OCI-LY7 (cell line): Measurements from ENCODE around the gene PCSK7. TPM values are rescaled to one million over a fixed set of nuclear protein-coding genes. Genes with fewer than 3 reads are reported as not detected.

Experiments
- BruUV-seq: library from RNA; stranded (reverse); fragments of 400-500 nt; replicated peaks from 2 replicates; lab custom pipeline; 2021; lab: Mats Ljungman, UMichigan
- CTCF ChIA-PET: fragments of 300-600 bp; sonication (Branson Sonifier 250); formaldehyde crosslinking; loops from one replicate; lab custom pipeline; 2022; ENCODE audit warnings: antibody characterized with exemption; ENCODE audit not compliant: unreplicated experiment; lab: Charles Lee
- POLR2A ChIA-PET: fragments of 300-600 bp; sonication (Branson Sonifier 250); formaldehyde crosslinking; loops from one replicate; lab custom pipeline; 2022; ENCODE audit warnings: antibody characterized with exemption; lab: Charles Lee
- DNase-seq: peaks from one replicate; pipeline ENCODE4 v3.0.0-alpha.2; 2015; ENCODE audit warnings: low spot score
- H2AFZ ChIP-seq: fragments of 200-600 bp; sonication (generic), shearing (Covaris generic); 2 replicates; pipeline ENCODE4 v1.6.1; 2014; ENCODE audit warnings: mild to moderate bottlenecking, antibody characterized with exemption, low read length, moderate library complexity
- H3K27ac ChIP-seq: fragments of 200-600 bp; sonication (generic); 2 replicates; pipeline ENCODE4 v1.5.1; 2014; ENCODE audit warnings: mixed run types, low read depth, mild to moderate bottlenecking, moderate library complexity, low read length, inconsistent platforms; ENCODE audit not compliant: poor library complexity, severe bottlenecking
- H3K36me3 ChIP-seq: fragments of 200-600 bp; sonication (generic); 2 replicates; pipeline ENCODE4 v1.6.1; 2014; ENCODE audit warnings: mild to moderate bottlenecking, antibody characterized with exemption, low read length, moderate library complexity, mixed read lengths; ENCODE audit not compliant: insufficient read depth
- H3K4me1 ChIP-seq: fragments of 200-600 bp; sonication (generic); 2 replicates; pipeline ENCODE4 v1.5.1; 2014; ENCODE audit warnings: mild to moderate bottlenecking, low read length; ENCODE audit not compliant: insufficient read depth, poor library complexity, severe bottlenecking
- H3K4me2 ChIP-seq: fragments of 200-600 bp; sonication (generic); 2 replicates; pipeline ENCODE4 v1.6.1; 2014; ENCODE audit warnings: mild to moderate bottlenecking, low read length
- H3K4me3 ChIP-seq: fragments of 200-600 bp; sonication (generic); 2 replicates; pipeline ENCODE4 v1.5.1; 2014; ENCODE audit warnings: mild to moderate bottlenecking, low read depth, low read length; ENCODE audit not compliant: poor library complexity, severe bottlenecking
- H3K79me2 ChIP-seq: fragments of 200-600 bp; sonication (generic); 2 replicates; pipeline ENCODE4 v1.6.1; 2016; ENCODE audit warnings: low read depth, mild to moderate bottlenecking, low read length, moderate library complexity, mixed read lengths; ENCODE audit not compliant: insufficient read depth
- H3K9me2 ChIP-seq: fragments of 200-600 bp; sonication (generic); 2 replicates; pipeline ENCODE4 v1.6.1; 2016; ENCODE audit warnings: mild to moderate bottlenecking, low read length, mixed read lengths; ENCODE audit not compliant: insufficient read depth
- H3K9me3 ChIP-seq: fragments of 200-600 bp; sonication (generic); 2 replicates; pipeline ENCODE4 v1.6.1; 2014; ENCODE audit warnings: mild to moderate bottlenecking, mixed run types, low read length, mixed read lengths
- H4K20me1 ChIP-seq: fragments of 200-600 bp; sonication (generic); 2 replicates; pipeline ENCODE4 v1.6.1; 2014; ENCODE audit warnings: mild to moderate bottlenecking, antibody characterized with exemption, low read length, moderate library complexity, mixed read lengths; ENCODE audit not compliant: insufficient read depth
- CTCF ChIP-seq: fragments of 200-600 bp; sonication (generic); conservative IDR thresholded peaks from 2 replicates; pipeline ENCODE4 v1.5.1; 2014; ENCODE audit warnings: mild to moderate bottlenecking, antibody characterized with exemption, low read length, moderate library complexity, mixed read lengths
- EZH2phosphoT487 ChIP-seq: fragments of 200-600 bp; sonication (generic); IDR thresholded peaks from 2 replicates; pipeline ENCODE4 v1.6.1; 2018; ENCODE audit warnings: low read depth, borderline replicate concordance, mild to moderate bottlenecking, mixed run types, antibody characterized with exemption, low read length, moderate library complexity, mixed read lengths
- intact Hi-C: fragments of 100-400 bp; cut with micrococcal nuclease; formaldehyde crosslinking; loops from one replicate; pipeline ENCODE4 v1.10.0; 2022; ENCODE audit not compliant: unreplicated experiment
- total RNA-seq, 2 experiments: library from RNA; depleted of rRNA in 1 of 2; stranded (reverse); fragments of >200 nt in 1 of 2; shearing (Covaris generic) in 1 of 2; gene quantifications; 2 replicates each; pipeline ENCODE4 v1.2.3, GENCODE V29; 2014 to 2022

Gene PCSK7
- total RNA-seq, 2 experiments from 2014 or later: 44.1 to 91.2 TPM

- CTCF ChIA-PET: no interaction called here
- no peak overlapping the region for H2AFZ ChIP-seq
- BruUV-seq: no TSS peak
These were observed 60.3 kb downstream of the PCSK7 start for GRCh38 chr11:117171404-117172061.

GRCh38 chr11:117171007-117171403, 60.9 kb downstream of the PCSK7 start:
- intact Hi-C loops: no loop called here
- H4K20me1 ChIP-seq: no peaks in the 10 kb centered on the region
- ChIA-PET CTCF (no interaction called here), POLR2A (interaction anchor here (0.7 to 2.6 kb wide), 3 partner anchors 9 to 153 kb away, joined by 3 to 9 read pairs (median 9); no protein-coding TSS in a partner anchor)
- BruUV-seq: no TSS peak
- no peak overlapping the region for H3K4me2 ChIP-seq
- TF ChIP-seq EZH2phosphoT487: no peak
- TF ChIP-seq CTCF: no peak
- H3K36me3 ChIP-seq: peaks cover 69% of the 10 kb centered on the region
- no peak for DNase-seq
- no peaks in the 10 kb centered on the region for H3K4me1 ChIP-seq
- H3K79me2 ChIP-seq: no peaks in the 10 kb centered on the region
- H3K4me3 ChIP-seq: no peak overlapping the region
- H2AFZ ChIP-seq: no peak overlapping the region
- no peaks in the 10 kb centered on the region for H3K9me2 ChIP-seq
- no peaks in the 10 kb centered on the region for H3K9me3 ChIP-seq
- H3K27ac ChIP-seq: no peak overlapping the region

More at GRCh38 chr11:117171404-117172061, 60.3 kb downstream of the PCSK7 start:
- intact Hi-C loops: no loop called here
- H3K79me2 ChIP-seq: no peaks in the 10 kb centered on the region
- H3K9me3 ChIP-seq: no peaks in the 10 kb centered on the region
- no peak for DNase-seq
- H3K4me2 ChIP-seq: no peak overlapping the region
- H3K4me1 ChIP-seq: no peaks in the 10 kb centered on the region
- no peak for TF ChIP-seq EZH2phosphoT487
- TF ChIP-seq CTCF: no peak
- no peaks in the 10 kb centered on the region for H4K20me1 ChIP-seq
- H3K9me2 ChIP-seq: no peaks in the 10 kb centered on the region
- POLR2A ChIA-PET: interaction anchor here (0.7 to 2.6 kb wide), 3 partner anchors 9 to 403 kb away, joined by 3 to 9 read pairs (median 9); no protein-coding TSS in a partner anchor
- no peak overlapping the region for H3K4me3 ChIP-seq
- H3K27ac ChIP-seq: no peak overlapping the region
- H3K36me3 ChIP-seq: peaks cover 63% of the 10 kb centered on the region

GRCh38 chr11:117170210-117170609, 61.7 kb downstream of the PCSK7 start:
- no peak for DNase-seq
- Histone ChIP-seq H3K36me3 (peaks cover 76% of the 10 kb centered on the region), H3K9me2 (no peaks in the 10 kb centered on the region), H3K9me3 (no peaks in the 10 kb centered on the region), H3K27ac (no peak overlapping the region), H3K4me2 (no peak overlapping the region), H3K79me2 (no peaks in the 10 kb centered on the region), H4K20me1 (no peaks in the 10 kb centered on the region), H3K4me3 (no peak overlapping the region), H2AFZ (no peak overlapping the region), H3K4me1 (no peaks in the 10 kb centered on the region)
- ChIA-PET CTCF (no interaction called here), POLR2A (interaction anchor here (0.7 to 2.6 kb wide), 5 partner anchors 8 to 154 kb away, joined by 3 to 9 read pairs (median 6); partner anchors contain the start of gene SIDT2)
- TF ChIP-seq EZH2phosphoT487 (no peak), CTCF (no peak)
- BruUV-seq: no TSS peak
- intact Hi-C loops: no loop called here
